Measurements from ENCODE around the gene UGT1A8.

UGT1A8 gene

GRCh38 chr2:233600386-233600785, 17.0 kb upstream of the UGT1A8 start:
- Histone ChIP-seq H3F3A (ENCODE audit: insufficient read depth, low read length) (no peaks in the 10 kb centered on the region), H3K27me3 (ENCODE audit: insufficient read depth, low read length) (no peaks in the 10 kb centered on the region), H3K4me2 (ENCODE audit: low read length) (no peak overlapping the region), H3K9ac (ENCODE audit: low read length) (no peak overlapping the region), H3K79me2 (ENCODE audit: insufficient read depth, low read length) (no peaks in the 10 kb centered on the region), H3K36me3 (ENCODE audit: insufficient read depth, low read length) (no peaks in the 10 kb centered on the region), H3K9me2 (ENCODE audit: low read depth, low read length) (no peaks in the 10 kb centered on the region), H3K4me1 (ENCODE audit: insufficient read depth, low read length, severe bottlenecking) (no peaks in the 10 kb centered on the region), H4K20me1 (ENCODE audit: insufficient read depth, low read length) (no peaks in the 10 kb centered on the region), H3K9me3 (ENCODE audit: low read length) (0 out of 2 replicates have a peak, but pooled peaks cover 2% of the 10 kb centered on the region), H3K27ac (ENCODE audit: low read depth, low read length, poor library complexity, severe bottlenecking) (no peak overlapping the region), H3K4me3 (ENCODE audit: low read depth, low read length, poor library complexity, severe bottlenecking) (no peak overlapping the region), H2AFZ (ENCODE audit: low read length) (no peak overlapping the region)
- TF ChIP-seq, protein P1, sequence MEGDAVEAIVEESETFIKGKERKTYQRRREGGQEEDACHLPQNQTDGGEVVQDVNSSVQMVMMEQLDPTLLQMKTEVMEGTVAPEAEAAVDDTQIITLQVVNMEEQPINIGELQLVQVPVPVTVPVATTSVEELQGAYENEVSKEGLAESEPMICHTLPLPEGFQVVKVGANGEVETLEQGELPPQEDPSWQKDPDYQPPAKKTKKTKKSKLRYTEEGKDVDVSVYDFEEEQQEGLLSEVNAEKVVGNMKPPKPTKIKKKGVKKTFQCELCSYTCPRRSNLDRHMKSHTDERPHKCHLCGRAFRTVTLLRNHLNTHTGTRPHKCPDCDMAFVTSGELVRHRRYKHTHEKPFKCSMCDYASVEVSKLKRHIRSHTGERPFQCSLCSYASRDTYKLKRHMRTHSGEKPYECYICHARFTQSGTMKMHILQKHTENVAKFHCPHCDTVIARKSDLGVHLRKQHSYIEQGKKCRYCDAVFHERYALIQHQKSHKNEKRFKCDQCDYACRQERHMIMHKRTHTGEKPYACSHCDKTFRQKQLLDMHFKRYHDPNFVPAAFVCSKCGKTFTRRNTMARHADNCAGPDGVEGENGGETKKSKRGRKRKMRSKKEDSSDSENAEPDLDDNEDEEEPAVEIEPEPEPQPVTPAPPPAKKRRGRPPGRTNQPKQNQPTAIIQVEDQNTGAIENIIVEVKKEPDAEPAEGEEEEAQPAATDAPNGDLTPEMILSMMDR (IDR thresholded peaks at IDR 0.05; ENCODE audit: low read length): no peak
- no peak for TF ChIP-seq EZH2 (IDR thresholded peaks at IDR 0.05; ENCODE audit: borderline replicate concordance, low read length)

- Histone ChIP-seq H3K27ac (ENCODE audit: low read depth, low read length, poor library complexity, severe bottlenecking) (no peak overlapping the region), H3K9me3 (ENCODE audit: low read length) (0 out of 2 replicates have a peak, but pooled peaks cover 2% of the 10 kb centered on the region), H3K36me3 (ENCODE audit: insufficient read depth, low read length) (no peaks in the 10 kb centered on the region), H3K4me2 (ENCODE audit: low read length) (no peak overlapping the region), H3F3A (ENCODE audit: insufficient read depth, low read length) (no peaks in the 10 kb centered on the region), H3K4me3 (ENCODE audit: low read depth, low read length, poor library complexity, severe bottlenecking) (no peak overlapping the region), H3K79me2 (ENCODE audit: insufficient read depth, low read length) (no peaks in the 10 kb centered on the region), H3K27me3 (ENCODE audit: insufficient read depth, low read length) (no peaks in the 10 kb centered on the region), H3K4me1 (ENCODE audit: insufficient read depth, low read length, severe bottlenecking) (no peaks in the 10 kb centered on the region), H3K9ac (ENCODE audit: low read length) (no peak overlapping the region), H2AFZ (ENCODE audit: low read length) (no peak overlapping the region), H4K20me1 (ENCODE audit: insufficient read depth, low read length) (no peaks in the 10 kb centered on the region), H3K9me2 (ENCODE audit: low read depth, low read length) (no peaks in the 10 kb centered on the region)
- TF ChIP-seq EZH2 (IDR thresholded peaks at IDR 0.05; ENCODE audit: borderline replicate concordance, low read length): no peak
- TF ChIP-seq, protein P1 (IDR thresholded peaks at IDR 0.05; ENCODE audit: low read length): no peak
These were observed 15.4 kb upstream of the UGT1A8 start for GRCh38 chr2:233602076-233602475.

DNA sequence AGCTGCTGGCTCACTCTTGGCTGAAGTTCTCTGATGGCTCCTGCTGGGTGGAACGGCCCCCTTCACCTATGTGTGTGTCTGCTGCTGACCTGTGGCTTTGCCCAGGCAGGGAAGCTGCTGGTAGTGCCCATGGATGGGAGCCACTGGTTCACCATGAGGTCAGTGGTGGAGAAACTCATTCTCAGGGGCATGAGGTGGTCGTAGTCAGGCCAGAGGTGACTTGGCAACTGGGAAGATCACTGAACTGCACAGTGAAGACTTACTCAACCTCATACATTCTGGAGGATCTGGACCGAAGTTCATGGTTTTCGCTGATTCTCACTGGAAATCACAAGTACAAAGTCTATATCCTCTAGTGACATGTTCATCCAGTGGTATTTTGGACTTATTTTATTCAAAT, 13.9 kb upstream of the UGT1A8 start:
- 0 out of 2 replicates have a peak, but pooled peaks cover 2% of the 10 kb centered on the region for H3K9me3 ChIP-seq (ENCODE audit: low read length)
- H3K9me2 ChIP-seq (ENCODE audit: low read depth, low read length): no peaks in the 10 kb centered on the region
- no peaks in the 10 kb centered on the region for H3K4me1 ChIP-seq (ENCODE audit: insufficient read depth, low read length, severe bottlenecking)
- no peak overlapping the region for H3K4me2 ChIP-seq (ENCODE audit: low read length)
- no peak overlapping the region for H3K27ac ChIP-seq (ENCODE audit: low read depth, low read length, poor library complexity, severe bottlenecking)
- H3K79me2 ChIP-seq (ENCODE audit: insufficient read depth, low read length): no peaks in the 10 kb centered on the region
- TF ChIP-seq, protein P1 (IDR thresholded peaks at IDR 0.05; ENCODE audit: low read length): no peak
- TF ChIP-seq EZH2 (IDR thresholded peaks at IDR 0.05; ENCODE audit: borderline replicate concordance, low read length): no peak
- H3F3A ChIP-seq (ENCODE audit: insufficient read depth, low read length): no peaks in the 10 kb centered on the region
- H4K20me1 ChIP-seq (ENCODE audit: insufficient read depth, low read length): no peaks in the 10 kb centered on the region
- no peak overlapping the region for H2AFZ ChIP-seq (ENCODE audit: low read length)
- no peaks in the 10 kb centered on the region for H3K27me3 ChIP-seq (ENCODE audit: insufficient read depth, low read length)
- H3K36me3 ChIP-seq (ENCODE audit: insufficient read depth, low read length): no peaks in the 10 kb centered on the region
- no peak overlapping the region for H3K9ac ChIP-seq (ENCODE audit: low read length)
- H3K4me3 ChIP-seq (ENCODE audit: low read depth, low read length, poor library complexity, severe bottlenecking): no peak overlapping the region
